A549 treated with AZD9567 at 1 μM for 4 hours (cell line): ENCODE results near the gene NEDD8. TPM values are rescaled to one million over a fixed set of nuclear protein-coding genes. Genes with fewer than 3 reads are reported as not detected.

Experiments
- total RNA-seq: library from RNA; stranded (reverse); fragments of 200-300 nt; extraction: Qiagen RNA extraction; gene quantifications from 5 replicates; pipeline ENCODE4 v1.2.3, GENCODE V29; 2022; ENCODE audit not compliant: insufficient read depth

NEDD8 gene
- total RNA-seq, result 348 to 468 TPM (median 465 TPM) in 5 replicates

DNA sequence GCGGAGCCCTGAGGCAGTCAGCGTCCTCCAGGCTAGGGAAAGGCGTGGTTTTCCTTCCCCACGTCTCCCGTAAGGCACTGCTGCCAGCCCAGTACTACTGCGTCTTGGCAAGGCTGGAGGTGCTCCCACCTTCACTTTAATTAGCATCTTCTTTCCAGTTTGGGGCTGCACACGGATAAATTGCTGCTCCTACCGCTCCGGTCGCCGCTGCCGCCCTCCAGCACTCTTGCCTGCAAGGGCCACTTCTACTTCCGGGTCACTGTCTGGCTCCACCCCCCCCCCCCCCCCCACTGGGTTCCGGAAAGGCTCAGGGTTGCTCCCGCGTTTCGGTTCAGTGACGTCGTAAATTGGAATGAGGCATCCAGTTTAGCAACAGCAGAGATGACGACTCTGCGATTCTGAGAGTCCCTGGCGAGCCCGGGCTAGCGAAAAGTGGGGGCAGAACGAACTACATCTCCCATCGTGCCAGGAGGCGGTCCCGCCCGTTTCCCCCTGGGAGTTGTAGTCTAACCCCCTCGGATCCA lies at the start of gene NEDD8:
TSS of gene NEDD8 (minus strand) at position 247 of the 524 bp plus-strand sequence. CDS start at position 147, 100 bp downstream.

DNA sequence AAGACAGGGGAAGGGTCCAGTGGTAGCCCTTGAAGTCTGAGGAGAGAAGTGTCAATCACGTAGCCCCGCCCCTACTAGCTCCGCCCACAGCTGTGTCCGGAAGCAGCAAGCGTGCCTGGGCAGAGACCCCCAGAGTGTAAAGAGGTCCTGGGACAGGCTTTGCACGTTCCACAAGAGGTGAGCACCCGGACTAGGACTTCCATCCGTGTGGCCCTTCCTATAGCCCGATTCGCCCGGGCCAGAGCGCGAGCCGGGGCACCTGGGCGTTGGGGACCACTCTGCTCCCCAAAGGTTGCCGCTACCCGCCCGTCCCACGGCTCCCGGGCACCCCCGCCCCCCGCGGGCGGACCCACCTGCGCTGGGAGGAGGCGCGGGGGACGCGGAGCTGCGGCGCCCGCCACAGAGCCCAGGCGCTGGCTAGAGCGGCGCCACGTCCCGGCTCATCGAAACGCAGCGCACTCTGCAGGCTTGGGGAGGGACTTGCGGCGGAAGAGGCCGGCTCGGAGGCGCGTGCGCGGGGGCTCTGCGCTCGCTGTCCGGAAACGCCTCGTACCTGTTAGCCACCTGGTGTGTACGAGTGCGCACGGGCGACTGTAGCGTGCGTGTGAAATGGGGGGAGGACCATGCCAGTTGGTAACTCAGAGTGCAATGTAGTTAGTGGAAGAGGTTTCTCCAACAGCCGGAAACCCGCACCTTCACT lies 39.1 kb upstream of the NEDD8 start, which contains the start of gene RABGGTA:
TSS of gene RABGGTA (minus strand) at position 464 of the 700 bp plus-strand sequence. CDS start 482 bp downstream, outside the sequence.

DNA sequence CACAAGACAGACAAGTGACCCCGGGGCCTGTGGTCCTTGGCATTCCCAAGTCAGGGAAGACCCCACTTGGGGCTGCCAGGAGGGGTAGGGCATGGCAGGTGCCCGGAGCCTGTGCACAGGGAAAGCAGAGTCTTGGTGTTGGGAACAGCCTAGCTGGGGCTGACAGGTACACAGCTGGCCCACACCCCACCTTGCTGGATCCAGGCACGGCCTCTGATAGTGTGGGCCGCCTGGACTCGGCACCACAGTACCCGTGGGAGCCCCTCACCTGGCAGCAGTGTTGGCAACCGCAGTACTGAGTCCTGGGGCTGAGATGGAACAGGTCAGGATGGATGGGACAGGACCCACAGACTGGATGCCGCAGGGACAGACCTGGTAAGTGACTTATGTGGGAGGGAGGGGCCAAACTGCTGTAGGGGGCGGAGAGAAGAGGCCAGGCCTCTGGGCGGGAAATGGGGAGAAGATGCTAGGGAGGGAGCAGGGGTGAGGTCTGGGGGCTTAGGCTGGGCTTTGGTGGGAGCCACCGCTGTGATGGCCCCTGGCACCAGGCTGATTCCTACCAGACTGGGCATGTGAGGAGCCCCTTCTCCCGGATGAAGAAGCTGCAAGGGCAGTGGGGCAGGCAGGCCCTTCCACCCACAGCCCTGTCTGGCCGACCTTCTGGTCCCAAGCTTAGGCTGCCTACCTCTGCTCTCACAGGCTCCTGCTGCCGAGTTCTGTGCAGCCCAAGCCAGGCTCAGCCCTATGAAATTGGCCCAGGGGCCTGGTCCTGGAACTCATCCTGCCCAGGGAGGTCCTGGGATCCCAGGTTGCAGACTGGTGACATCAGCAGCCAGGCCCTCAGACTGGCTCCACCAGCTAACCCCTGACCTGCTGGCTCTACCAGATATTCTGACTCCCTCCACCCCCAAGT lies 30.9 kb upstream of the NEDD8 start, which contains the start of gene TGM1:
TSS of gene TGM1 (minus strand) at position 357 of the 913 bp plus-strand sequence. CDS start 825 bp downstream, outside the sequence.

DNA sequence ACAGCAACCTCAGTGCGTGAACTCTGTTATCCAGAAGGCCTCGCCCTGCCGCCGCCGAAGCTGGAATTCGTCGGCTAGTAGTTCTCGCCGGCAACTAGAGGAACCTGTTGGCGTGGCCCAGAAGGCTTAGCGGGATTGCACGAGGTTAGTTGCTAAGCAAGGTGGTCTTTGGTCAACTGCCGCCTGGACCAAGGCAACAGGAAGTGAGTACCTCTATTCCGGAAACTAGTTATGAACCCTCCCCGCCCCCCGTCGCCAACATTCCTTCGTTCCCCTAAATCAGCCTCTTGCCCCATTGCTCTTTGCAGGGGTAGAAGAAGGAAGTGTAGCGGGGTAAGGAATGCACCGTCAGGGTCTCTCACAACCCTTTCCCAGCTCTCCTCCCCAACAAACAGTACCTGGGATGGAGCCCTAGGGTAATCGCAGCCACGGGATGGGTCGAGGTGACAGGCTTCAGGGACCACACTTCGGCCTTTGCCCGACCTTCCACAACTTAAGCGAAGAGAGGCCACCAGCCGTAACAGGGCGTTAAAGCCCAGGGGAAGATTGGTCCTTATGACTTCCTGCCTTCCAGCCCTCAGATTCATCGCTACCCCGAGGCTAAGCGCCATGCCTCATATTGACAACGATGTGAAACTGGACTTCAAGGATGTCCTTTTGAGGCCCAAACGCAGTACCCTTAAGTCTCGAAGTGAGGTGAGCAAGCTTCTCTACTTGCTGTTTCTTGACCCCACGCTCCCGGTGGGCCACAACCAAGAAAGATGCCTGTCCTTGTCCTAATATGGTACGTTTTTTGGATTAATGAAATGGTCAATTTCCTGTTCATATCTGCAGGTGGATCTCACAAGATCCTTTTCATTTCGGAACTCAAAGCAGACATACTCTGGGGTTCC lies 724 bp upstream of the NEDD8 start, which contains the start of gene GMPR2:
TSS of gene GMPR2 (plus strand) at position 285 of the 893 bp plus-strand sequence. CDS start at position 610, 325 bp downstream.

DNA sequence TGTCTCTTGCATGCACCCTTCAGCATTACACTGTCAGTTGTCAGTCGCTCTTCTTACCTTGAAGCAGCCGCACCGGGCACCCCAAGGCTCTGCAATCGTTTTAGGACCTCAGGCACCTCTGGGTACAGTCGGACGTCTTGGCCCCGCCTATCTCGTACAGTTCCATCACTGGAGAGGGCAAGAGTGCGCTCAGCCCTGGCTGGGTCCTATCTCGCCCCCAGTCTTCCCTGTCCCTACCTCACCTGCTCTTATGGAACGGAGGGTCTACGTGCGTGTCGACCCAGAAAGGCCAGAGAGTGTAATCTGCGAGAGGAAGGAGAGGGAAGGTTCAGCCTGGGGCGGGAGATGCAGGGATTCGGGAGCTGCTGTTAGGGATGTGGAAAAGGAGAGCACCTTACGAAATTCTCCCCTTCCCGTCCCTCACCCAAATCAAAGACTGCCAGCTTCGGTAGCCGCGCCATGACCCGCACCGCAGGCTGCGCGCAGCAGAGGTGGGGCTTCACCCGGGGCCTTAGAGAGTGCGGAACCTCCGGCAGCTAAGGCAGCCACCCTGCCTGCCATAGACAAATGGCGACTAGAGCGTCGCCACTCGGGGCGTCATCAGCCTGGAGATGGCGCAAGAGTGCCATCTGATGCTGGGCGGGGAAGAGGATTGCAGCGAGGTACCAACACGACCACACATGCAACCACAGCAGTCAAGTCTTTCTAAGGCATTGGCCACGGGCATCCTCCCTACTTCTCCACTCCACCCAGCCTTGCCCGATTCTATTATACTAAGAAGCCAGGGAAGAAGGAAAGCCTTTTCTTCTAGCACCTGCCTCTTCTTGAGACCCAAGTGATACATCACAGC lies 16.4 kb downstream of the NEDD8 start, which contains the start of gene MDP1:
TSS of gene MDP1 (minus strand) at position 572 of the 850 bp plus-strand sequence. CDS start at position 461, 111 bp downstream.

DNA sequence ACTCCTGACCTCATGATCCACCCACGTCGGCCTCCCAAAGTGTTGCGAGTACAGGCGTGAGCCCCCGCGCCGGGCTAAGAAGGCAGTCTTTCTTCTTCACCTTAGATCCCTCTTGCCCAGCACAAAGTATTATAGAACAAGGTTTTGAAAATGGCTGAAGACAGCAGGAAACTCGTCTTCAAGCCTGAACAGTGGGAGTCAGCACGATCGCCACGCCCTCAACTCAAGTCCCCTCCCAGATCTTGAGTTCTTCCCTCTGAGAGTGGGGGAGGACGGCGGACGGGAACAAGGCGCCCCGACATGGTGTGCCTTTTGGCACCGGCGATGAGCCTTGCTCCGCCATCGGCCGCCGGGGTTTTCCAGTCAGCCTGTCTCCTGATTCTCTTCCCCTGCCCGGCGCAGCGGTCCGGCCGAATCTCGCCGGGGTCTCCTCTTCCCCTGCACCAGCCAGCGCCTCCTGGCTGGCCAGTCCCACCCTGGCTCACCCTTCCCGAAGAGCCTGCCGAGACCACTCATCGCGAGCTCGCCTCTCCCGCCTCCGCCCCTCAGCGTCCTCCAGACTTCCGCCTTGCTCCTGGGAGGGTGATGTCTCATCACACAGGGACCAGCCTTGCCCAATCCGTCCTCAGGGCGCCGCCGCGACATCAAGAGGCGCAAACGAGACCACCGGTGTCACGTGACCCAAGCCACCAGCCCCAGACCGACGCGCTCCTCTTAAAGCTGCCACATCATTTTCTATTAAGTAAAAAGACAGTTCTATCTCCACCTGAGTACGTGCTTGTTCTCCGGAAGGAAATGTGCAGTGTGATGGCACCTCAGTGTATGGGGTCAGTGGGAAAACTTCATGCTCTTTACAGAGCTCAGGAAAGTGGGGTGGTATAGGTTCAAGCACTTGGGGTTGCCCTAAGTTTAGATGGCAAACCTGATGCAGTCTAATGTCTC lies 19.0 kb downstream of the NEDD8 start, which contains the start of gene CHMP4A:
TSS of gene CHMP4A (minus strand) at position 565 of the 942 bp plus-strand sequence. CDS start at position 516, 49 bp downstream.

DNA sequence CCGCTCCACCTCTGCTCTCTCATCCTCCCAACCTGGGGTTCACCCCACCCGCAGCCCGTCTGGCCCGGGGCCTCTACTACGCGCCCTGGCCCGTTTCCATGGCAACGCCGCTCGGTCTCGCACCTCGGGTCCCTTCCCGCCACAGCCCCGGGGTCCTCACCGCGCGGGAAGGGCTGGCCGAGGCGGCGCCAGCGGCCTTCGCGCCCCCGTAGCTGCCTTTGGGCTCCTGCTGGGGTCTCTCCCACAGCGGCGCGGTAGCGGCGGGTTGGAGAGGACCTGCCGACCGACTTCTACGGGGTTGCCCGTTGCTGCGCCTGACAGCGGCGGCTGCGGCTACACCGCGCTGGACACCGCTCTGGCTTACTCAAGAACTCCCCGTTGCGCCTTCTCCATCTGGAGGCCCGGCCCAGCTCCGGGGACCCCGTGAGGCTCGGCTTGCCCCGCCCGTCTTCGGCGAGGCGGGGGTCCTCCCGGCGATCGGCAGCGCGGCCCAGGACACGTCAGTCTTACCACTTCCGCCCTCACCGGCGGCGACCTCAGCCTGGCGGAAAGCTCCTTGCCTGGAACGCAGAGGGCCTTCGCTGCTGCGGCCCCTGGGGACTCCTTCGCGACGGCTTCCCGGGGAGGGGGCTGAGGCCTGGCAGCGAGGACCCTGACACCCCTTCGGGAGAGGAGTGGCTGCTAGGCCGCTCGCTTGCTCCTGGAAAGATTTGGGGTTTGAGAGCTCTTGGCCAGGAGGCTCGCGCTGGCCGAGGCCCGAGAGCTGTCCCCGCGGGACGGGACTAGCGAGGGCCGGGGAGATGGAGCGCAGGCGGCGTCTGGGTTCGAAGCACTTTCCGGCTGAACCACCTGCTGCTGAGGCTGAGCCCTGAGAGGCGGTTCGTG lies 36.7 kb downstream of the NEDD8 start, which contains the start of gene TM9SF1:
TSS of gene TM9SF1 (minus strand) at position 256 of the 885 bp plus-strand sequence. CDS start 422 bp downstream, outside the sequence.

DNA sequence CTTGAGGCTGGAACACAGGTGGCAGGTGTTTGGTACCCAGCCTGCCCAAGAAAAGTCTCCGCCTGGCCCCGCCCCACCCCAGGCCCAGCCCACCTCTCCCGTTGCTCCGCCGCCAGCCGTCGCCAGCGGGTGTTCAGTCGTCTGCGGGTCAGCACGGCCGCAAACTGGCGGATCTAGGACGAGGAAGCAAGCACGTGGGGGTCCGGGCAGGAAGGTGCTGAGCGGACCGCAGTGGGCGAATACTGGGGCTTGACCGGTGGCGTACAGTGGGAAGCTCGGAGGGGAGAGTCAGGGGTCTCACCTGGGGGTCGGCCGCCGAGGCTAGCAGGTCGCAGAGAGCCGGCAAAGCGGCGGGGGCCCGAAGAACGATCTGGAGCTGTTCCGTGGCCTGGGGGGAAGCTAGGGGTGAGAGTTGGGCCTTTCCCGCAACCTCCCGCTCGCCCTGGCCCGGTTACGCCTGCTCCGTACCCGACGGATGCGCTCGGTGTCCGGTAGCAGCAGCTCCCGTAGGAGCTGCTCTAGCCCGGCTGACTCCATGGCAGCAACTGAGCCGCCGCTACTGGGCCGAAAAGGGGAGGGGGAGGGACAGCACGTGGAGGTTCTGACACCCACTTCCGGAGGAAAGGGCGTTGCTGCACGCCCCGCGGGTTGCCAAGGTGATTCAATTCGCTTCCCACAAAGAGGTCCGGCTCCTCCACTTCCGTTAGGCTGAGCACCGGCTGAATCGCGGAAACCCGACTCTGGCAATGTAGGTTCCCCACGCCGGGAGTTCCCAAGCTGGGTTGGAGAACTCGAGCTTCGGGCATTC lies 43.7 kb downstream of the NEDD8 start, which contains the start of gene IPO4:
TSS of gene IPO4 (minus strand) at position 566 of the 808 bp plus-strand sequence. CDS start at position 537, 29 bp downstream.

DNA sequence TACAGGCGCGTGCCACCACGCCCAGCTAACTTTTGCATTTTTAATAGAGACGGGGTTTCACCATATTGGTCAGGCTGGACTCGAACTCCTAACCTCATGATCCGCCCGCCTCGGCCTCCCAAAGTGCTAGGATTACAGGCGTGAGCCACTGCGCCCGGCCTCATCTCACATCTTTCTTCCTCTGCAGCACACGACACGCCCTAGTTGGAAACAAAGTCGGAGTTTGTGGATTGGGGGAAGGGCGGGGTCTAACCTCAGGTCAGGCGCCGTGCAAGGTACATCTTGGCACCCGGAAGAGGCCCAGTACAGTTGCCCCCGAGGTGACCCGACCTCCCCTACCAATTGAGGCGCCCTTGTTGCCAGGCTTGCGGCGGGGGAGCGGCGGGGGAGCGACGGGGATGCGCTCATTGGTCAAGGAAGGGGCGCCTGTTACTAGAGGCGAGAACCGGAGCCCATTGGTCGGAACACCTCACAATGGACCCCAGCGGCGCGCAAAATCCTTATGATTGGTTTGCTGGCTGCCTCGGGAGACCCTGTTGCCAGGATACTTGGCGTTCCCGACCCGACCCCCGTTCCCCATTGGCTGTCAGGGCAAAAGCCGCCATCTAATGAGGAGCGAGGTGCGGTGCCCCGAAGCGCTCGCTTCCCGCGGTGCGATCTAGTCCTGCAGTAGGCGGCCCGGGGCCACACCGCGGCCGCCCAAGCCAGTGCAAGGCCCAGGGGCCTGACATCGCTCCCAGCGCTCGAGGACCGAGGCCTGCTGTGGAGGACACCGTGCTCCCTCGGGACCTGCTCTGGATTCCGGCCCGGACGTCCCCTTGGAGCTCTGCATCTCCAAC lies 60.5 kb downstream of the NEDD8 start, which contains the start of gene REC8:
TSS of gene REC8 (plus strand) at position 659 of the 839 bp plus-strand sequence. CDS start 473 bp downstream, outside the sequence.

Other genes with a start within 250 kb of the NEDD8 start
- gene DHRS4L2, start 243.4 kb downstream of the NEDD8 start, total RNA-seq, result 22.9 to 34.9 TPM (median 30.9 TPM) in 5 replicates
- gene CARMIL3, start 180.4 kb downstream of the NEDD8 start, total RNA-seq, result 0.47 to 0.84 TPM (median 0.64 TPM) in 4 of 5 replicates, not detected in the other
- 0.03 to 0.11 TPM (median 0.05 TPM) in 3 of 5 replicates, not detected in the others for gene CPNE6, start 160.8 kb downstream of the NEDD8 start, total RNA-seq
- gene PCK2, start 138.1 kb downstream of the NEDD8 start, total RNA-seq, result 18.9 to 22.7 TPM (median 21.0 TPM) in 5 replicates
- 19.7 to 29.9 TPM (median 20.1 TPM) in 5 replicates for gene DCAF11, start 117.6 kb downstream of the NEDD8 start, total RNA-seq
- gene NRL, start 117.4 kb downstream of the NEDD8 start, total RNA-seq, result 0.77 to 1.0 TPM (median 0.88 TPM) in 4 of 5 replicates, not detected in the other
- gene FITM1, start 101.7 kb downstream of the NEDD8 start, total RNA-seq, result 0.09 to 0.11 TPM in 2 of 5 replicates, not detected in the others
- 157 to 178 TPM (median 167 TPM) in 5 replicates for gene PSME1, start 96.2 kb downstream of the NEDD8 start, total RNA-seq
- gene EMC9, start 90.8 kb downstream of the NEDD8 start, total RNA-seq, result 47.3 to 67.1 TPM (median 62.0 TPM) in 5 replicates
- gene PSME2, start 85.8 kb downstream of the NEDD8 start, total RNA-seq, result 132 to 193 TPM (median 160 TPM) in 5 replicates
- gene RNF31, start 84.9 kb downstream of the NEDD8 start, total RNA-seq, result 27.3 to 37.8 TPM (median 34.3 TPM) in 5 replicates
- gene IRF9, start 71.1 kb downstream of the NEDD8 start, total RNA-seq, result 9.1 to 15.9 TPM (median 13.6 TPM) in 5 replicates
- gene REC8, start 60.3 kb downstream of the NEDD8 start, total RNA-seq, result 3.3 to 6.0 TPM (median 4.0 TPM) in 5 replicates
- 73.9 to 90.6 TPM (median 84.9 TPM) in 5 replicates for gene IPO4, start 43.6 kb downstream of the NEDD8 start, total RNA-seq
- gene TM9SF1, start 36.9 kb downstream of the NEDD8 start, total RNA-seq, result 56.1 to 71.9 TPM (median 59.3 TPM) in 5 replicates
- gene TSSK4, start 26.7 kb downstream of the NEDD8 start, total RNA-seq, result not detected in 5 replicates
- gene CHMP4A, start 18.9 kb downstream of the NEDD8 start, total RNA-seq, result 77.6 to 89.1 TPM (median 81.5 TPM) in 5 replicates
- gene MDP1, start 16.3 kb downstream of the NEDD8 start, total RNA-seq, result 20.7 to 31.9 TPM (median 29.7 TPM) in 5 replicates
- 53.0 to 75.8 TPM (median 56.4 TPM) in 5 replicates for gene GMPR2, start 562 bp upstream of the NEDD8 start, total RNA-seq
- gene TINF2, start 10.3 kb upstream of the NEDD8 start, total RNA-seq, result 32.1 to 39.8 TPM (median 39.2 TPM) in 5 replicates
- 0.66 to 1.5 TPM (median 1.0 TPM) in 4 of 5 replicates, not detected in the other for gene TGM1, start 30.8 kb upstream of the NEDD8 start, total RNA-seq
- gene RABGGTA, start 39.2 kb upstream of the NEDD8 start, total RNA-seq, result 15.3 to 23.4 TPM (median 16.9 TPM) in 5 replicates
- gene DHRS1, start 67.4 kb upstream of the NEDD8 start, total RNA-seq, result 9.7 to 13.7 TPM (median 12.1 TPM) in 5 replicates
- 14.4 to 18.4 TPM (median 16.9 TPM) in 5 replicates for gene NOP9, start 67.5 kb upstream of the NEDD8 start, total RNA-seq
- gene CIDEB, start 75.6 kb upstream of the NEDD8 start, total RNA-seq, result 0.09 to 0.51 TPM (median 0.32 TPM) in 4 of 5 replicates, not detected in the other
- 5.2 to 8.2 TPM (median 6.0 TPM) in 4 of 5 replicates, not detected in the other for gene LTB4R2, start 77.8 kb upstream of the NEDD8 start, total RNA-seq
- gene LTB4R, start 79.1 kb upstream of the NEDD8 start, total RNA-seq, result 5.7 to 9.1 TPM (median 7.6 TPM) in 5 replicates
- not detected in 5 replicates for gene ADCY4, start 102.7 kb upstream of the NEDD8 start, total RNA-seq
- not detected in 5 replicates for gene RIPK3, start 107.6 kb upstream of the NEDD8 start, total RNA-seq
- 0.05 to 0.45 TPM (median 0.20 TPM) in 4 of 5 replicates, not detected in the other for gene NFATC4, start 135.8 kb upstream of the NEDD8 start, total RNA-seq
- gene NYNRIN, start 166.6 kb upstream of the NEDD8 start, total RNA-seq, result 0.15 to 0.26 TPM (median 0.16 TPM) in 4 of 5 replicates, not detected in the other
- gene CBLN3, start 197.3 kb upstream of the NEDD8 start, total RNA-seq, result 1.0 to 3.9 TPM (median 1.3 TPM) in 5 replicates
- gene KHNYN, start 197.6 kb upstream of the NEDD8 start, total RNA-seq, result 22.1 to 29.0 TPM (median 27.5 TPM) in 5 replicates
- 42.3 to 51.1 TPM (median 50.2 TPM) in 5 replicates for gene SDR39U1, start 210.4 kb upstream of the NEDD8 start, total RNA-seq